GM12878 (cell line): ENCODE data around the gene CCDC159. TPM values are rescaled to one million over a fixed set of nuclear protein-coding genes. Genes with fewer than 3 reads are reported as not detected.

Experiments used
- ATAC-seq: fragments of 200-7000 bp; cut with Tn5 transposase; 3 replicates; pipeline ENCODE4 v1.9.1; 2020; ENCODE audit warnings: mild to moderate bottlenecking, moderate library complexity
- BruUV-seq: library from RNA; stranded (reverse); fragments of 400-500 nt; replicated peaks from 2 replicates; lab custom pipeline; 2021; lab: Mats Ljungman, UMichigan
- CTCF ChIA-PET: fragments of 300-600 bp; sonication (Branson Sonifier 250); formaldehyde crosslinking; extraction: SDS; loops from one replicate; lab custom pipeline; 2021; ENCODE audit warnings: inconsistent platforms; lab: Yijun Ruan, JAX
- POLR2A ChIA-PET: fragments of 350-600 bp; formaldehyde crosslinking; extraction: SDS; loops from one replicate; lab custom pipeline; 2021; ENCODE audit warnings: inconsistent platforms; lab: Charles Lee
- RAD21 ChIA-PET: fragments of 300-600 bp; sonication (Branson Sonifier 250); formaldehyde crosslinking; loops from one replicate; lab custom pipeline; 2023; ENCODE audit warnings: antibody characterized with exemption; ENCODE audit not compliant: unreplicated experiment; lab: Charles Lee
- SMC1A ChIA-PET: fragments of 300-600 bp; sonication (Branson Sonifier 250); formaldehyde crosslinking; loops from one replicate; lab custom pipeline; 2023; ENCODE audit not compliant: unreplicated experiment, uncharacterized antibody; lab: Charles Lee
- DNase-seq: peaks from one replicate; pipeline ENCODE4 v3.0.0-alpha.2; 2011; ENCODE audit warnings: low read depth, low spot score
- FAIRE-seq: peaks from 3 replicates; lab custom pipeline; 2011; peaks lifted over from hg19 to GRCh38; lab: Jason Lieb, UNC
- H2AFZ ChIP-seq: 2 replicates; pipeline ENCODE4 v1.6.0; 2011; ENCODE audit warnings: low read depth, low read length, control low read depth; ENCODE audit not compliant: control insufficient read depth
- H3K27ac ChIP-seq: 2 replicates; pipeline ENCODE4 v1.5.1; 2011; ENCODE audit warnings: control low read depth; ENCODE audit not compliant: control insufficient read depth, insufficient read depth
- H3K27me3 ChIP-seq, 2 experiments: replicated peaks in 1 of 2; 2 replicates each; pipeline versions ENCODE4 v1.6.0 to v1.6.1; 2011; ENCODE audit warnings: low read length in 1 of 2; ENCODE audit not compliant: control insufficient read depth in 2 of 2, insufficient read depth in 2 of 2
- H3K36me3 ChIP-seq, 2 experiments: 2 replicates each; pipeline ENCODE4 v1.5.1; 2011; ENCODE audit warnings: low read length in 1 of 2; ENCODE audit not compliant: control insufficient read depth in 2 of 2, insufficient read depth in 2 of 2
- H3K4me1 ChIP-seq: 2 replicates; pipeline ENCODE4 v1.6.1; 2011; ENCODE audit warnings: mild to moderate bottlenecking, low read length, moderate library complexity, mixed read lengths; ENCODE audit not compliant: control insufficient read depth, insufficient read depth
- H3K4me2 ChIP-seq: 2 replicates; pipeline ENCODE4 v1.6.0; 2011; ENCODE audit warnings: control low read depth; ENCODE audit not compliant: control insufficient read depth, insufficient read depth
- H3K4me3 ChIP-seq: fragments of 200-600 bp; sonication (generic); 2 replicates; pipeline ENCODE4 v1.5.1; 2016
- H3K79me2 ChIP-seq: 2 replicates; pipeline ENCODE4 v1.6.0; 2011; ENCODE audit warnings: low read length; ENCODE audit not compliant: control insufficient read depth, insufficient read depth
- H3K9ac ChIP-seq: 2 replicates; pipeline ENCODE4 v1.8.0; 2011; ENCODE audit warnings: low read length, control low read depth, mixed read lengths; ENCODE audit not compliant: control insufficient read depth, insufficient read depth
- H3K9me3 ChIP-seq: replicated peaks from 3 replicates; pipeline ENCODE4 v1.5.1; 2011; ENCODE audit warnings: mild to moderate bottlenecking, low read length; ENCODE audit not compliant: control insufficient read depth, insufficient read depth
- H4K20me1 ChIP-seq: 2 replicates; pipeline ENCODE4 v1.6.0; 2011; ENCODE audit not compliant: control insufficient read depth, insufficient read depth
- ASH2L ChIP-seq: fragments of 300-600, 200-600 bp; sonication (generic); IDR thresholded peaks from 2 replicates; pipeline ENCODE4 v1.6.1; 2017; ENCODE audit warnings: low read depth, mild to moderate bottlenecking, borderline replicate concordance
- BMI1 ChIP-seq: fragments of 450-650 bp; IDR thresholded peaks from 2 replicates; pipeline ENCODE4 v1.6.1; 2016; ENCODE audit warnings: mild to moderate bottlenecking, moderate library complexity, borderline replicate concordance
- CHD2 ChIP-seq: IDR thresholded peaks from 2 replicates; pipeline ENCODE4 v1.6.1; 2011; ENCODE audit warnings: low read depth, low read length, improper control_type of control experiment, borderline replicate concordance
- EP300 ChIP-seq, 2 experiments: fragments of 150-350 bp in 1 of 2; IDR thresholded peaks; 2 replicates each; pipeline ENCODE4 v1.6.1; 2011 to 2012; ENCODE audit warnings: low read depth in 2 of 2, low read length in 2 of 2, borderline replicate concordance in 1 of 2, improper control_type of control experiment in 1 of 2, inconsistent platforms in 1 of 2; ENCODE audit not compliant: control insufficient read depth in 1 of 2
- GATAD2B ChIP-seq: fragments of 450-650 bp; conservative IDR thresholded peaks from 2 replicates; pipeline ENCODE4 v1.6.1; 2017; ENCODE audit warnings: low read depth, mild to moderate bottlenecking, moderate library complexity
- IKZF1 ChIP-seq: fragments of 450-650 bp; conservative IDR thresholded peaks from 2 replicates; pipeline ENCODE4 v1.6.1; 2017; ENCODE audit warnings: antibody characterized with exemption, mild to moderate bottlenecking
- MEF2B ChIP-seq: fragments of 450-650 bp; IDR thresholded peaks from 2 replicates; pipeline ENCODE4 v1.6.1; 2018; ENCODE audit warnings: mild to moderate bottlenecking, moderate library complexity; ENCODE audit not compliant: partially characterized antibody, poor library complexity, severe bottlenecking
- MYC ChIP-seq: IDR thresholded peaks from 2 replicates; pipeline ENCODE4 v1.6.1; 2011; ENCODE audit warnings: mild to moderate bottlenecking, low read length, moderate library complexity, inconsistent platforms; ENCODE audit not compliant: insufficient read depth, insufficient replicate concordance, insufficient read length, severe bottlenecking
- POLR2AphosphoS2 ChIP-seq: IDR thresholded peaks from 2 replicates; pipeline ENCODE4 v1.6.1; 2011; ENCODE audit warnings: low read depth, mild to moderate bottlenecking, low read length, improper control_type of control experiment, moderate library complexity
- RAD51 ChIP-seq: fragments of 450-650 bp; IDR thresholded peaks from 2 replicates; pipeline ENCODE4 v1.6.1; 2016; ENCODE audit warnings: moderate library complexity, mild to moderate bottlenecking, inconsistent platforms
- RUNX3 ChIP-seq: IDR thresholded peaks from 2 replicates; pipeline ENCODE4 v1.6.1; 2012; ENCODE audit warnings: low read length, inconsistent platforms
- SIN3A ChIP-seq: IDR thresholded peaks from 2 replicates; pipeline ENCODE4 v1.6.1; 2012; ENCODE audit warnings: low read depth, low read length, improper control_type of control experiment
- SMAD5 ChIP-seq: IDR thresholded peaks from 2 replicates; pipeline ENCODE4 v1.6.1; 2016; ENCODE audit warnings: antibody characterized with exemption, low read depth
- SUPT20H ChIP-seq: IDR thresholded peaks from 2 replicates; pipeline ENCODE4 v1.6.1; 2011; ENCODE audit warnings: low read depth, mild to moderate bottlenecking, low read length, moderate library complexity, borderline replicate concordance; ENCODE audit not compliant: control insufficient read depth
- WGBS: methylation state at CpG from one replicate; pipeline ENCODE4 v1.1.6; 2016; ENCODE audit warnings: low lambda C conversion rate; ENCODE audit not compliant: insufficient replicate concordance, insufficient coverage; ENCODE audit errors: missing lambda C conversion rate; 5-methylcytosine and 5-hydroxymethylcytosine counted together
- in situ Hi-C: fragments of 300-500 bp; cut with MboI; formaldehyde crosslinking; loops from 9 replicates; pipeline ENCODE4 v1.14.3; 2018; ENCODE audit warnings: mixed read lengths
- intact Hi-C: fragments of 100-400 bp; cut with micrococcal nuclease; formaldehyde crosslinking; loops from one replicate; pipeline ENCODE4 v1.14.2; 2022; ENCODE audit not compliant: unreplicated experiment
- polyA plus RNA-seq, 11 experiments: library from polyadenylated mRNA; depleted of rRNA in 4 of 11; unstranded in 6 of 11; stranded (reverse) in 5 of 11; fragments of >200 nt; fragmentation: Nextera tagmentation in 4 of 11; fragmentation: Illumina TruSeq in 1 of 11; extraction: Ambion mirVana in 4 of 11; extraction: Trizol in 1 of 11; gene quantifications; 1 replicate in 1 of 11; 2 replicates in 10 of 11; pipeline versions ENCODE4 v1.2.1 to v1.2.3, GENCODE V29; 2011 to 2016; ENCODE audit warnings: inconsistent platforms in 2 of 11, missing spikeins in 2 of 11, low read depth in 1 of 11
- total RNA-seq, 4 experiments: library from RNA; depleted of rRNA in 3 of 4; stranded (reverse); fragments of >200 nt in 3 of 4; fragmentation: Illumina TruSeq in 1 of 4; extraction: Trizol in 1 of 4; gene quantifications; 2 replicates each; pipeline versions ENCODE4 v1.2.1 to v1.2.3, GENCODE V29; 2013 to 2021
- TF ChIP-seq, protein P1 (sequence below): fragments of 450-650 bp; IDR thresholded peaks from 2 replicates; pipeline ENCODE4 v1.6.1; 2017; ENCODE audit warnings: borderline replicate concordance
- TF ChIP-seq, protein P2 (sequence below): fragments of 450-650 bp; IDR thresholded peaks from 2 replicates; pipeline ENCODE4 v1.6.1; 2014; ENCODE audit warnings: mild to moderate bottlenecking

The CCDC159 gene
- total and polyA plus RNA-seq, 10 of the 15 experiments (the other 5 are each of a cell fraction or from before 2014, with no cell fraction given), result 0.61 to 14.7 (median 10.1) TPM

GRCh38 chr19:11335449-11336146 is 10.7 kb upstream of the CCDC159 start:
- intact Hi-C loops (no loop called here), in situ Hi-C loops (no loop called here)
- ChIA-PET POLR2A (interaction anchor here (0.9 kb wide), 1 partner anchor 40 kb away, joined by 3 read pairs; no protein-coding TSS in a partner anchor), CTCF (no interaction called here), SMC1A (interaction anchor here (0.7 kb wide), 1 partner anchor 38 kb away, joined by 3 read pairs; no protein-coding TSS in a partner anchor), RAD21 (no interaction called here)
- WGBS, result 95% methylated on average over 17 of the region's 17 CpGs
- Histone ChIP-seq H3K9ac (no peak overlapping the region), H3K27me3 (no peaks in the 10 kb centered on the region), H3K4me2 (no peak overlapping the region), H3K27ac (no peak overlapping the region), H3K4me1 (peaks cover 4% of the 10 kb centered on the region), H3K4me3 (no peak overlapping the region), H2AFZ (no peak overlapping the region), H3K79me2 (no peaks in the 10 kb centered on the region), H4K20me1 (no peaks in the 10 kb centered on the region), H3K36me3 (0 out of 4 replicates have a peak, but pooled peaks cover 0 to 9% of the 10 kb centered on the region in 2 experiments), H3K9me3 (no peaks in the 10 kb centered on the region; the same call in 2 of the 3 replicates)
- FAIRE-seq (no peak), DNase-seq (no peak), ATAC-seq (no peak)
- BruUV-seq, result no TSS peak
- TF ChIP-seq EP300 (IDR thresholded peaks at IDR 0.05; ENCODE audit: borderline replicate concordance in 1 of 2, control insufficient read depth in 1 of 2, low read depth in 2 of 2, low read length in 2 of 2) (no peak), GATAD2B (no peak), RAD51 (no peak), ASH2L (no peak), MEF2B (no peak), SUPT20H (no peak), SIN3A (no peak), CHD2 (no peak), IKZF1 (no peak), MYC (no peak), BMI1 (no peak), SMAD5 (no peak), POLR2AphosphoS2 (no peak), RUNX3 (no peak)
- TF ChIP-seq, protein P1, sequence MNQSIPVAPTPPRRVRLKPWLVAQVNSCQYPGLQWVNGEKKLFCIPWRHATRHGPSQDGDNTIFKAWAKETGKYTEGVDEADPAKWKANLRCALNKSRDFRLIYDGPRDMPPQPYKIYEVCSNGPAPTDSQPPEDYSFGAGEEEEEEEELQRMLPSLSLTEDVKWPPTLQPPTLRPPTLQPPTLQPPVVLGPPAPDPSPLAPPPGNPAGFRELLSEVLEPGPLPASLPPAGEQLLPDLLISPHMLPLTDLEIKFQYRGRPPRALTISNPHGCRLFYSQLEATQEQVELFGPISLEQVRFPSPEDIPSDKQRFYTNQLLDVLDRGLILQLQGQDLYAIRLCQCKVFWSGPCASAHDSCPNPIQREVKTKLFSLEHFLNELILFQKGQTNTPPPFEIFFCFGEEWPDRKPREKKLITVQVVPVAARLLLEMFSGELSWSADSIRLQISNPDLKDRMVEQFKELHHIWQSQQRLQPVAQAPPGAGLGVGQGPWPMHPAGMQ, result no peak
- TF ChIP-seq, protein P2, sequence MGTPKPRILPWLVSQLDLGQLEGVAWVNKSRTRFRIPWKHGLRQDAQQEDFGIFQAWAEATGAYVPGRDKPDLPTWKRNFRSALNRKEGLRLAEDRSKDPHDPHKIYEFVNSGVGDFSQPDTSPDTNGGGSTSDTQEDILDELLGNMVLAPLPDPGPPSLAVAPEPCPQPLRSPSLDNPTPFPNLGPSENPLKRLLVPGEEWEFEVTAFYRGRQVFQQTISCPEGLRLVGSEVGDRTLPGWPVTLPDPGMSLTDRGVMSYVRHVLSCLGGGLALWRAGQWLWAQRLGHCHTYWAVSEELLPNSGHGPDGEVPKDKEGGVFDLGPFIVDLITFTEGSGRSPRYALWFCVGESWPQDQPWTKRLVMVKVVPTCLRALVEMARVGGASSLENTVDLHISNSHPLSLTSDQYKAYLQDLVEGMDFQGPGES, result no peak
